Limb (tissue), 2 donors: ENCODE measurements around the gene VAV2.

ENCODE experiments used
- DNase-seq, 2 donors: peaks; one replicate each; pipeline ENCODE4 v3.0.0-alpha.2; 2016; ENCODE audit errors: extremely low spot score in 2 of 2

The VAV2 gene

DNA sequence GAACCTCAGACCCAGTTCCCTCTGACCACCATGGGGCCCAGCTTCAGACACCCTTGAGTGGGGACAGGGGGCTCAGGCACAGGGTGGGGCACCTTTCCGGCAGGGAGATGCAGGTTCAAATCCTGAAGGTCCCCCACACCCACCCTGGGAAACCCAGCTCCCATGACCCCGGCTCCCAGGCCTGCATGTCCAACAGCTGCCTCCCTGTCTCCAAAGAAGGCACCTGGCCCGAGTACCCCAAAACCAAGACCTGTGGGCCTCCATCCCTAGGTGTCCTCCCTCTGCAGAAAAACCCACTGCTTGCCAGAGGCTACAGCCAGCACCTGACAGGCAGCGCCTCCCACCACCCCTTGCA, 38.5 kb downstream of the VAV2 start:
- DNase-seq, result no peak

DNA sequence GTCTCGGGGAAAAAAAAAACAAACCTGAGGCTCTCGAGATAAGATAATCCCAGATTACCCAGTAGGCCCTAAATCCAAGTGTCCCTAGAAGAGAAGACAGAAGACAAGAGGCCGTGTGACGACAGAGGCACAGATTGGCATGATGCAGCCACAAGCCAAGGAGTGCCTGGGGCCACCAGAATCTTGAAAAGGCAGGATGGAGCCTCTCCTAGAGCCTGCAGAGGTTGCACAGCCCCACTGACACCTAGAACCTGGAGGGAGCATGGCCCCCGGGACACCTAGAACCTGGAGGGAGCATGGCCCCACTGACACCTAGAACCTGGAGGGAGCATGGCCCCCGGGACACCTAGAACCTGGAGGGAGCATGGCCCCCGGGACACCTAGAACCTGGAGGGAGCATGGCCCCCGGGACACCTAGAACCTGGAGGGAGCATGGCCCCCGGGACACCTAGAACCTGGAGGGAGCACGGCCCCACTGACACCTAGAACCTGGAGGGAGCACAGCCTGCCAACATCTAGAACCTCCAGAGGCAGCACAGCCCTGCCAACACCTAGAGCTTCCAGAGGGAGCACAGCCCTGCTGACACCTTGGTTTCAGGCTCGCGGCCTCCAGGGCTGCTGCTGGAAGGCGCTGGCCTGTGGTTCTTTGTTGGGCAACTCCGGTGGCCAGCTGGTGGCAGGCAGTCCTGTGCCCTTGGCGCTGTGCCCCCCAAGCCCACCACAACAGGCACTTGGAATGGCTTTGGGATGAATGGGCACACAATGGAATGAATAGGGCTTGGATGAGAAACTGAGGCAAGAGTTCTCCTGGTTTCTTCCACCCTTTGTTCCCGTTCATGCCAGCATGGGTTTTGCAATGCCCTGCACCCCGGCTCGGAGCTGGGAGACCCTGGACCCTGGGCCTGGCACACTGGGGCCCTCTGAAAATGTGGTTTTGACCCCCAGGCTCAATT, 39.2 kb downstream of the VAV2 start:
- no peak for DNase-seq

- no peak for DNase-seq
Measured at GRCh38 chr9:133951265-133951664, 40.9 kb downstream of the VAV2 start.

DNA sequence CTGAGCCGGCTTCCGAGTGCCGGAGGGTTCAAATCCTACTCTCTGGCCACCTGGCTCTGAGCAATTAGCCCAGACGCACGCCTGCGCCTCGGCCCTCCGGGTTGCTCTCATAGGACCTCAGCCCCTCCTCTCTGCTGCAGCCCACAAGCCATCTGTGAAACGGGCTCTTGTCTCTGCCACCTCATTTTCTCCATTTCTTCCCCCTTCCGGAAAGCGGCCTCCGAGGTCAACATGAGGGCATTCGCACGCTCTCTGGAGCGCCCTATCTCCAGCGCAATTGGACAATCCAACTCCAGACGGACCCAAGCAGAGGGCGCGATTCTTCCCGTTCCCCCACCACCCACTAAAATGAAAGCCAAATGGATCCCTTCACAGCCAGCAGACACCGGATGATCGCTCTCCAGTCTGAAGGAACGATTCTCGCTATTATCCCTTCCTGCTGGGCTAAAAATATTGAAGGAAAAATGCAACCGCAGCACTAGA, 41.5 kb downstream of the VAV2 start:
- no peak for DNase-seq

DNA sequence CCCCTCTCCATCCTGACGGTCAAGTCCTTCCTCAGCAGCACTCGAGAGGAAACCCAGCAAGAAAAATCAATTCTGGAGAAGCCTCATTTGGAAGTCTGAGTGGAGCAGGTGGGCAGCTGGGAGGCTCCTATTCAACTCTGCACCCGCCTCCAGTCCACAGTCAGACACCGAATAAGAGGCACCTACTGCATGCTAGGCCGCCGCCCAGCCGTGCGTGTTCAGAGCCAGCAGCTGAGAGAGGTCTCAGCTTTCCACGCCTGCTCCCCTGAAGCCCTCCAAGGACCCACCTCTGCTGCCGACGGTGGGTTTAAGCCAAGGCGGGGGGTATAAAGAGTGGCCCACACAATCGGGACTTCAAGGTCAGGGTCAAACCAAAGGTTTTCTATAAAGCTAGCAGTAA, 41.9 kb downstream of the VAV2 start:
- no peak for DNase-seq

DNA sequence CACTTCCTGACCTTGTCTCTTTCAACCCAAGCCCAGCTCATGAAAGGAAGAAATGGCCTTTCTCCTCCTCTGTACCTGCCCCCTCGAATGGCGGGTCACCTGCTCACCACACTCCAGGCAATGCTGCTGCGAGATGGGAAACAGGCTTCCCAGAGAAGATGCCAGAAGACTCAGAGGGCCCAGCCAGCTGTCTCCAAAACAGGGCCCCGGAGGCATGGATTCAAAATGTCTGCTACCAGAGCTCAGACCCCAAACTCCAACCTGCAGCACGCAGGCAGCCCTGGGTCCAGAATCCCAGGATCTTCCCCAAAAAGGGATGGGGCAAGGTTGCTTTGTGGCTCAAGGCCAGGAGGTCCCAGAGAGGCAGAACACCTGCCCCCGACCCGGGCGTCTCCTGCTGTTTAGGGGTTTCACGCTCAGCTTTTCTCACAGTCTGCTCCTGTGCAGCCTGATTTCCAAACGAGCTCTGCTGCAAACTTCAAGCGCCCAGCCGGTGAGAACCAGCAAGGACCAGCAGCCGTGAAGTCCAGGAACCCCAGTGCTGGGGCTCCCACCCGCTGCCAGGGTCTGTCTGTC, 42.5 kb downstream of the VAV2 start:
- DNase-seq, result no peak

GRCh38 chr9:133948561-133949485, 43.3 kb downstream of the VAV2 start:
- DNase-seq, result no peak

DNA sequence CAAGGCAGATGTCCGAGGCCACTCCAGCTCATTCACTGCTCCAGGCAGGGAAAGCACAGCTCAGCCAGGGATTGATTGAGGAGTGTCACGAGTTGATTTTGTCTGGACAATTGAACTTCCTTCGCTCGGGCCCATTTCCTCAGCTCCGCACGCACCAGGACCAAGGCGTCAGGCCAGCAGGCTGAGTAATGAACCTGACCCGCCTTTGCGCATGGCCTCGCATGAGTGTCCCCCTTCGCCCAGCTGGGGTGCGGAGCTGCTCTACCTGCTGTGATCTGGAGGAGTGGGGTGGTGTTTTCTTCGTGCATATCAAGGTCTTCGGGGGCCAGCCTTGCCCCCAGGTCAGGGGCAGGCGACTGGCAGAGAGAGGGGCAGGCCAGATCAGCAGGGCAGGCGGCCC, 44.0 kb downstream of the VAV2 start:
- DNase-seq, result no peak

DNA sequence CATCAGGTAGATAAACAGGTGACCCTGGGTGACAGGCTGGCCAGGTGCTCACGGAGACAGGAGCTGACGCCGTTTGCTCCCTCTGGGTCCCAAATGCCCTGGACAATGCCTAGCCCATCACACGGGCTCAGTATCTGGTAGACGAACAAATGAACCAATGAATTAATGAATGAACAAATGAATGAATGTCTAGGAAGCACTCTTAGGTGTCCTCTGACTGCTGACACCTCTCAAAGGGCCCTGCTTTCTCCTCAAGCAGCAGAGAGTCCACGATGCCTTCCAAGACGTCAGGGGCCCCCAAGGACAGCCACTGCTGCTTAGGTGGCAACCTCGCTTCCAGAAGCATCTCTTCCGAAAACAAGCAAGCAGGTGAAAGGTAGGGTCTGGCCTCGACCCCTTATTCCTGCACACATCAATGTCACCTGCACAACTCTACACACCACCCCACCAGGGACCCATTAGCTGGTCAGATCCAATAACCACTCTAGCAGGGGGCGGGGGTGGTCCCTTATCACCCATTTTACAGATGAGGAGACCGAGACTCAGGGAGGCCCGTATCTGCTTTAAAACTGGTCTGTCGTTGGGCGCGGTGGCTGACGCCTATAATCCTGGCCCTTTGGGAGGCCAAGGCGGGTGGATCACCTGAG, 45.2 kb downstream of the VAV2 start:
- DNase-seq, result no peak

DNA sequence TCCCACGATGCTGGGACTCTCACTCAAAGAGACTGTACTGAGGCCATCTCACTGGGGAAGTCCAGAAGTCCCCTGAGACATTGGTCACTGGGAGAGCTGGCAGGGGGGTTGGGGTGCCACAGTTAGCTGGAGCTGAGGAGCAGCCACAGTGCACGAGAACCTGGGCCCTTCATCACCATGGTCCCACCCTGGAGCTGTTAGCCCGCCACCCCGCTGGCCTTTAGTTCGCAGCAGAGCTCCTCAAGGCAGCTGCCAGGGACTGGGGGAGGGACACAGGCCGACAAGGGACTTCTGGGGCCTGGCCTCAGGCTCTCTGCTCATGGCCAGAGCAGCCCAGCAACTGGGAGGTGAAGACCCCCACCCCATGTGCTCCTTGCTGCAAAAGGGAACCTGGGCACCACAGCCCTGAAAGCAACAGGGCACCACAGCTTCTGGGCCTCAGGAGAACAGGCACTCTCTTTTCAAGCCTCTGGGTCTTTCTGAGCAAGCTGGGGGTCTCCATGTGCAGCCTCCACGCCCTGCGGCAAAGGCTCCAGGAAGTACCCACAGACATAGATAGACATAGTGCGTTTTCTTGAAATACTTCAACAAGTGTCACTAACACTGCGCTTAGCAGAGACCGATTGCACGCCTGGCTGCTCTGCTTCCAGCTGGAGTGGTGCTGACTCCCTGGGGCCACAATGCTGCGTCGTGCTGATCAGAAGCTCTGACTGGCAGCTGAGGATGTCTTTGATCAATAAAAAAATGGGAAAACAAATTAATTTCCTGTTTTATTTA, 46.0 kb downstream of the VAV2 start:
- DNase-seq, result no peak

- no peak for DNase-seq
Measured at GRCh38 chr9:133945314-133945975, 46.7 kb downstream of the VAV2 start.

DNA sequence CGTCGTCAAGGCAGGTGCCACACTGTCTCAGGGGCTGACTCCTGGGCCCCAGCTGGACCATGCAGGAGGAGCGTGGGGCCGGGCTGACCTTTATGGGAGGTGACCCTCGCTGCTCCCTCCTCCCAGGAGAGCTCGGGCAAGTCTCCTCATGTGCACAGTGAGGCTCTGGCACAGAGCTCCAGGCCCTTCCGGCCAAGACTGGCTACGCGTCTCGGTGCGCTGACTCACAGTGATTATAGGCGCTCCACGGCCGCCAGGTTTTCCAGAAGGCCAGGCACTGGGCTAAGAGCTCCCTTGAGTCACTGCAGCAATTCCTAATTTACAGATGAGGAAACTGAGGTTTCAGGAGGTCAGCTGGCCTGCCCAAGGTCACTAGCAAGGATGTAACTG, 47.4 kb downstream of the VAV2 start:
- DNase-seq, result no peak

DNA sequence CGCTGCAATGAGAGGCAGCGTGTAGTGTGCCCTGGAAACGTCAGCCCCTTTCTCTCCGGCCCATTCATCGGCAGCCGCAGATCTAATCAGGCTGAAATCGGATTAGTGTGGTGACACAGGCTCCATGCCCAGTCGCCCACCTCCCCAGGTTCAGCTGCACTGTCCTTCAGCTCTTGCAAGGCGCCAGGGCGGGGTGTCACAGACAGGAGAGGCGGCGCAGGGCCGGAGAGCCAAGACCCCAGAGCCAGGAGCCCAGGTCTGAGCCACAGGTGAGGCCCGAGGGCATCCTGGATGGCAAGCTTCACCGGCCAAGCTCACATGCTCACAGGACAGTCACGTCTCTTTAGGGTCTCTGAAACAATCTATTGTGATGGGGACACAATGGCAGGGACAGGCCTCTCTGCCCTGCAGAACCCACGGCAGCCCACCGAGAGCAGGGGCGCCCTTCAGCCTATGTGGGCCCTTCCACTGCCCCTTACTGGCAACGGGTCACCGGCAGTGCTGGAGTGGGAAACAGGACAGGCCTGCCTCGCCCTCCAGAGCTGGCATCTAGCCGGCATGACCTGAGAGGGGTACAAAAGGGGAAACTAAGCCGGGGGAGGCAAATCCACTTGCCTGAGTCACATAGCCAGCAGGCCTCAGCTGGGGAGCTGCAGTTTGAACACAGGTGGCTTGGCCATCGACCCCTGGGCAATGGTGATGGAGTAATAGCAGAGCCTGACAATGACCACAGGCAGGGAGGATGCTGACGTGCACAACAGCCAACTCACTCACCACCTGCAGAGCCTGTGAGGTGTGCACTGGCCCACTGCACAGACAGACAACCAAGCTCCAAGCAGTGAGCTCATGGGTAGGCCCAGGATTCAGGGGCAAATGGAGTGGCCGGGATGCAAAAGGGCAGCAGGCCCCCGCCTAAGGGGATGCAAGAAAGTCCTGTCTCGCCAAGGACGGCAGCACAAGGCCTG, 48.1 kb downstream of the VAV2 start:
- DNase-seq, result no peak

DNA sequence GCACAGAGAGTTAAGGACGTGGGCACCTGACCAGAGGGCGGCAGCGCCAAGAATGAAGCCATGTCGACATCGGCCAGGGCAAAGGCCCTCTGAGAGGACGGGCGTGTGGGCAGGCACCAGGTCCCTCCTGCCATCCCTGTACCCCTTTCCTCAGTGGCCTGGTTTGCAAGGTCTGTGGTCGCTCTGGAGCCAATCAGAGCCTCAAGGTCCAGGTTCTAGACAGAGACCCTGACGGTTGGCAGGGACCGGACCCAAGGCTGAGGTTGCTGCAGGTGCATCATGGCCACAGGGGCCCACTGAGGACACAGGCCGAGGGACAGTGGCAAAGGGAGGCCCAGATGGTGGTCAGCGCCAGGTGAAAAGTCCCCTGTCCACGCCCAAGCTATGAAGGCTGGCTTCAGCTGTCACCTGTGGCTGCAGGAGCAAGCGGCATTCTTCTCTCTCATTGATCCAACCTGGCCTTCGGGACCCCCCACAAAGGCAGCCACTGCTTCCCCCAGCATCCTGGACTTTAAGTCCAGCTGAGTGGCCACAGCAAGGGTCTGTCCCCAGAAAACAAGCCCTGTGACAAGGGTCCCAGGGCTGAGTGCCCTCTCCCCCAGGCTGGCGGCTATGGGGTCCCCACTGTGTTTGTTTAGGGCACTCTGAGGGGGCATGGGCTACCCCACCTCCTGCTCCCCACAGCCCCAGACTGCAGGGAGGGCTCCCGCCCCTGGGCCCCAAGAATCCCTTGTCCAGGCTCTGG, 48.9 kb downstream of the VAV2 start:
- DNase-seq, result no peak

GRCh38 chr9:133942206-133942975, 49.7 kb downstream of the VAV2 start:
- DNase-seq, result no peak

GRCh38 chr9:133939845-133940244, 52.3 kb downstream of the VAV2 start:
- DNase-seq, result no peak

DNA sequence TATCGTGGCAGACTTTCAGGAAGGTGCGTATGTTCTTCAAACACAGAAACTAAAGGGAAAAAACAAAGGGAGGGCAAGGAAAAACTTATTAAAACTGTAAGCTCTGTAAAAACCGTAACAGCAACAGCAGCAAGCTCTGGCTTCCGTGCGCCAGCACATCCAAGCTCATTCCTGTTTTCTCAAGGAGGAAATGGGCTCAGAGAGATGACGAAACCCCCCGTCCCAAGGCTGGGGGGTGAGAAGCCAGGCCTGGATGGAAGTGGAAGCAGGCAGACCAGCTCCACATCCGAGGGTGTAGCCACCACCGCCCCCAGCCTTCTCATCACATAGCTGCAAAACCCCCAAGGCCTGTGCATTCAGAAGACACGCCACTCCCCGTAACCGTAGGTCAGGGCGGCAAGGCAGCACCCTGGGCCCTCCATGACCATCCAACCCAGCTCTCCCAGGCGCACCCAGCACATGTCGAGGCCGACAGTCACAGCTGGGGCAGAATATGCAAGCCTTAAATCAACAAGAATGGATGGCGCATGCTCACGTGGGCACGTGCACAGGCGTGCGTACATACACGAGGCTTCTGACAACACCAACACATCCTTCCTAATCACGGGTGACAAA, 52.8 kb downstream of the VAV2 start:
- no peak for DNase-seq
